Measurements from ENCODE around the gene BARX2.

GRCh38 chr11:129410395-129410960 lies 34.8 kb downstream of the BARX2 start:
- TF ChIP-seq POLR2A (IDR thresholded peaks at IDR 0.05; ENCODE audit: low read depth) (no peak), CTCF (IDR thresholded peaks at IDR 0.05) (no peak), POLR2AphosphoS5 (IDR thresholded peaks at IDR 0.05) (no peak)

Measured in esophagus muscularis mucosa (tissue), 3 donors.